Urothelium cell line (cell line): ENCODE data around the gene LRRC32.
A peak's percentile ranks its signal among the peaks of the same experiment; 100 is the strongest.

ENCODE experiments used
- DNase-seq: peaks from one replicate; pipeline ENCODE4 v3.0.0; 2011; ENCODE audit warnings: low spot score, mixed read lengths
- FAIRE-seq: peaks from 2 replicates; lab custom pipeline; 2011; peaks lifted over from hg19 to GRCh38; lab: Jason Lieb, UNC

Gene LRRC32

GRCh38 chr11:76699451-76700091 is 29.0 kb upstream of the LRRC32 start:
- FAIRE-seq, result no peak
- no peak for DNase-seq

DNA sequence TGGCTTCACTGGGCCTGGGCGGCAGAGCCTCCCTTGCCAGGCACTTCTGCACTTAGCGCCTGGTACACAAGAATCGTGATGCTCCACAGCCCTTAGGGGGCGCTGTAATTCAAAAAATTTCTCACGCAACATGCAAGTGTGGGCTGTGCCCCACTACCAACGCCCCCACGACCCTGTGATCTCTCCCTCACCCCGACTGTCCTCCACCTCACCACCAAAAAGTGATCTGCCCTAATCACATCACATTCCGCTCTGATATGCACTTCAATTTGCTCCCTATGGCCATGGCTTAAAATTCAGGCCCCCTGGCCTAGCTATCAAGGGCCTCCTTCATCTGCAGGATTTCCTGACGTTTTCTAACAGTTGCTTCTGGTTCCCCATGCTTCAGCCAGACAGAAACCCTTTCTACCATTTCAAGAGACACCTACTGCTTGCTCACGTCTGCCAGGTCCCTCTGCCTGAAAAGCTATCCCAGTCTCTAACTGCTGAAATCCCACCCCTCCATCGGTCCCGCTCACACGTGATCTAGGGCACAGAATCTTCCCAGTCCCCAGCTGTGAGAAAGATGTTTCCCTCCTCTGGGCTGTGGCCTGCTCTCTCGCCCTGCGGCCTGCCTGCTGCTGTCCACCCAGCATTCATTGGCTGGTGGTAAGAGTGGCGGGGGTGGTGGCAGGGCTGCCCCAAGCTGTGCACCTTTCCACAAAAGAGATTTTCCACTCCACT is 27.9 kb upstream of the LRRC32 start:
- FAIRE-seq (no peak), DNase-seq (no peak)

- DNase-seq (no peak), FAIRE-seq (no peak)
Measured at GRCh38 chr11:76696756-76697155, 26.2 kb upstream of the LRRC32 start.

DNA sequence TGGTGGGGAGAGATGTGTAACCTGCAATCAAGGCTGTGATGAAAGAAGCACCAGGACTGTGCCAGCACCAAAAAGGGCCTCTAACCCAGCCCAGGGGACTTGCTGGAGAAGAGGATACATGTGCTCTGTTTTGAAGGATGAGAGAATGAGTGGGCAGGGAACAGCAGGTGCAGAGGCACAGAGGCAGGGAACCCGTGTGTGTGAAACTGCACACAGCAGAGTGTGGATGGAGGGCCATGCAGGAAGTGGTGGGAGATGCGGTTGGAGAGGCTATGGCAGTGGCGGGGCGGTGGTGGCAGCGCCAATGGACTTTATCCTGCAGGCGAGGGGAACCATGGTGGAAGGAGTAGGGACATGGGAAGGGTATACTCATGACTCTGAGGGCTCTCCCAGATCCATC is 25.2 kb upstream of the LRRC32 start:
- no peak for DNase-seq
- FAIRE-seq, result no peak

DNA sequence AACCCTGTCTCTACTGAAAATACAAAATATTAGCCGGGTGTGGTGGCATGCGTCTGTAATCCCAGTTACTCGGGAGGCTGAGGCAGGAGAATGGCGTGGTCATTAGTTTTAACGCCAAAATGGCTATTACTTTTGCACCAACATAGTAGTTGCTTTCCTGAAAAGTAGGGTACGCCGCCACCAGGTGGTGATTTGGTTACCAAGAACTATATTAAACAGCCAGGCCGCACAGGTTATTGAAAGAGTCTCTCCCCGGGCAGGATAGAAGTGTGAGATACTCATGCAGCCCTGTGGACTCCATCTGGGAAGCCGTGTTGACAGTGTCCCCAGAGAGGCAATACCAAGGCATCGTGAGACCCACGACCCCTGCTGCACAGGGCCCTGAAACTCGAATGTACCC is 24.6 kb upstream of the LRRC32 start:
- no peak for FAIRE-seq
- no peak for DNase-seq

GRCh38 chr11:76694664-76695063 is 24.1 kb upstream of the LRRC32 start:
- DNase-seq (no peak), FAIRE-seq (no peak)

DNA sequence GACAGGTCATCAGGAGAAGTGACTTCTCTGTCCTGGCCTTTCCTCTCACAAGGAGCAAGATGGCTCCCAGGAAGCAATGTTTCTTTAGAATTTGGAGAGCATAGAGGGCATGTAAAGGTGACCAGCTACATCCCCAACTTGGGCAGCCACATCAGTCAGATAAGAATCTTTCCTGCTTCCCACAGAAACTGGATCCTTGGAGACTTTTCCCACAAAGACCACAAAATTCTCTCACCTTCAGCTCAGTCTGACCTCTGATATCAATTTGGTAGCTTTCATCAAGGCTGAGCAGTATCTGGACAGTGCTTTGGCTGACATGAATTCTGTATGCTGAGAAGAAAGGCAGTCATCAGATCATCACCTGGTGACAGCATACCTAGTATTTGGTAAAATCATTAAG is 23.3 kb upstream of the LRRC32 start:
- no peak for FAIRE-seq
- no peak for DNase-seq

GRCh38 chr11:76692956-76693355 is 22.4 kb upstream of the LRRC32 start:
- no peak for DNase-seq

GRCh38 chr11:76691655-76692054 is 21.1 kb upstream of the LRRC32 start:
- FAIRE-seq (no peak), DNase-seq (no peak)

More at GRCh38 chr11:76692956-76693355, 22.4 kb upstream of the LRRC32 start:
- FAIRE-seq, result peak; percentile 37

DNA sequence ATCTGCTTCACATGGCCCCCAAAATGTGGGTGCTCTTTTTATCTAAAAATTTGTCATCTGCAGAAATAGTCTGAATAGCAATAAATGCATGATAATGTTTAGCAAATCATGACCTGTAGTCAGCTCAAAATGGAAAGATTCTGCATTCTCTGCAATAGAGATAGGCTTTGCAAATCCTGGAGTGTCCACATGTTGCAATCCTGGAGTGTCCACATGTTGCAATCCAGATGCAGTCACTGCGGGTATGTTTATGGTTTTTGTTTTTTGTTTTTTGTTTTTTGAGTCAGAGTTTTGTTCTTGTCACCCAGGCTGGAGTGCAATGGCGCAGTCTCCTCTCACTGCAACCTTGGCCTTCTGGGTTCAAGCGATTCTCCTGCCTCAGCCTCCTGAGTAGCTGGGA is 20.2 kb upstream of the LRRC32 start:
- no peak for FAIRE-seq
- no peak for DNase-seq

DNA sequence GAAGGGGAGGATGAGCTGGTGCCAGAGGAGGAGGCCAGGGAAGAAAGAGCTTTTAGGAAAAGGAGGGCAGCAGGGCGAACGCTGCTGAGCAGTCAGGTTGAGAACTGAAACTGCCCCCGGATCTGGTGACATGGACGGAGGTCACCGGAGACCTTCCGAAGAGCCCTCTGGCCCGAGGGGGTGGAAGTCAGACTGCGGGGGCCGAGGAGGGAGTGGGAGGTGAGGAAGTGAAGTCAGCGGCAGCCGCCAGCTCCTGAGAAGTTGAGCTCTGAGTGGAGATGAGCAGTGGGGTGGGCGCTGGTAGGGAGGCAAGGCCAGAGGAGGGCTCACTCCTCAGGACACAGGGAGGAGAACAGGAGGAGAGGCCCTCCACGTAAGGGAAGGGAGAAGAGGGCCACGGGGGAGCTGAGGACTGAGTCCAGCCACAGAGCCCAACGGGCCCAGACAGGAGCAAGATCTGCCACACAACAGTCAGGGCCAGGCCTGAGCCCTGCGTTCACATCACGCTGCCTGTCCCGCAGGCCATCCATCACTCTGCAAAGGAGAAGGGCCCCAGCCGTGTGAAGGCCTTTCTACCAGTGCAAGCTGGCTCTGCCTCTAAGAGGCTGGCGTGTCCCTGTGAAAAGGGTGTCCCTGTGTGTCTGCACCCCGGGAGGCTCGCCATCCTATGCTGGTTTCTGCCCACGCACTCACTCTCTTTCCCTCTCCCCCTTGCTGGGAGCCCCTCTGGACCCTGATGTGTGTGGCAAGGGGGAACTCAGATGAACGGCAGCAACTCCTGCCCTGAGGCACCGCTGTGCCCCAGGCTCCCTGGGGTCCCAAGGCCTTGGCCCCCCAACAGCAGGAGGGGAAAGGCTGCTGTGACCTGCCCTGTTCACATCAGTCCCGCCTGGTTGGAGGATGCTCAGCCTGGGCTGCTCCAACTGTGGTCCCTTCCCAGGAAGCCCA is 19.0 kb upstream of the LRRC32 start:
- DNase-seq, result no peak
- FAIRE-seq, result no peak

GRCh38 chr11:76688146-76688545 is 17.6 kb upstream of the LRRC32 start:
- DNase-seq, result no peak
- no peak for FAIRE-seq

DNA sequence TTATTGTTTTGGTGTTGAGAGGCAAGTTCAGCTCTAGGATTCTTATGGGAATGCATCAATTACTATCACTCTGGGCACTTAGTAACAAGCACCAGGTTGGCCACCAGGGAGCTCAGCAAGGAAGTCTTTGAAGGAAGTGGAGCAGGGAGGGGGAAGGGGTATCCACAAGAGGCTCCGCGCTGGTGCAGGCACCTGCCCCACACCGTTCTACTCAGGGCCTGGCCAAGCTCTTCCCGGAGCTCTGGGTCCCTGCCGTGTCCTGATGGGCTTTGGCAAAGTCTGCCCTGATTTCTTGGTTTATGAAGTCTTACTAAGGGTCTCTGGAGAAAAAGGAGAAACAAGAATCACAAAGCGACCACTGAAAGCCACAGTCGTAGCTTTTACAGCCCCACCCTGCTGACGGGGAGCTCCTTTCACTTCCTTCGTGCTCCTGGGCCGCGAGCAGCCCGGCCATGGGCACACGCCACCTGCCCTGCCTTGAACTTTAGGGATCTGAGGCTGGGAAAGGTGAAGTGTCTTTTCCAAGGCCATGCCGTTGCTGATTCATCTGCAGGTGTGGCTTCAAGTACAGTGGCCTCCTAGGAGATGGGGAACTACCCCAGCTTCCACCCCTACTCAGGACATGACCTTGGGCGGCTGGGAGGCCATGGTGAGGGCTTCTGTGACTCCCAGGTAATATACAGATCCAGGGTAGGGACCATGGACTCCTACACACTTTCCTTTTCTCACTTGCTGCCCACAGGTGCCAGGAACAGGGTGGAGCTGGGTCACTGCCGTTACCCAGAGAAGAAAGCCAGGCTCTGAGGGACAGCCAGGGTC is 15.9 kb upstream of the LRRC32 start:
- no peak for DNase-seq
- FAIRE-seq, result no peak

- DNase-seq, result no peak
- no peak for FAIRE-seq
Measured at GRCh38 chr11:76685831-76686230, 15.3 kb upstream of the LRRC32 start.

GRCh38 chr11:76685237-76685636 is 14.7 kb upstream of the LRRC32 start:
- FAIRE-seq (peak; percentile 72), DNase-seq (no peak)

GRCh38 chr11:76684516-76684915 is 14.0 kb upstream of the LRRC32 start:
- FAIRE-seq (no peak), DNase-seq (no peak)

DNA sequence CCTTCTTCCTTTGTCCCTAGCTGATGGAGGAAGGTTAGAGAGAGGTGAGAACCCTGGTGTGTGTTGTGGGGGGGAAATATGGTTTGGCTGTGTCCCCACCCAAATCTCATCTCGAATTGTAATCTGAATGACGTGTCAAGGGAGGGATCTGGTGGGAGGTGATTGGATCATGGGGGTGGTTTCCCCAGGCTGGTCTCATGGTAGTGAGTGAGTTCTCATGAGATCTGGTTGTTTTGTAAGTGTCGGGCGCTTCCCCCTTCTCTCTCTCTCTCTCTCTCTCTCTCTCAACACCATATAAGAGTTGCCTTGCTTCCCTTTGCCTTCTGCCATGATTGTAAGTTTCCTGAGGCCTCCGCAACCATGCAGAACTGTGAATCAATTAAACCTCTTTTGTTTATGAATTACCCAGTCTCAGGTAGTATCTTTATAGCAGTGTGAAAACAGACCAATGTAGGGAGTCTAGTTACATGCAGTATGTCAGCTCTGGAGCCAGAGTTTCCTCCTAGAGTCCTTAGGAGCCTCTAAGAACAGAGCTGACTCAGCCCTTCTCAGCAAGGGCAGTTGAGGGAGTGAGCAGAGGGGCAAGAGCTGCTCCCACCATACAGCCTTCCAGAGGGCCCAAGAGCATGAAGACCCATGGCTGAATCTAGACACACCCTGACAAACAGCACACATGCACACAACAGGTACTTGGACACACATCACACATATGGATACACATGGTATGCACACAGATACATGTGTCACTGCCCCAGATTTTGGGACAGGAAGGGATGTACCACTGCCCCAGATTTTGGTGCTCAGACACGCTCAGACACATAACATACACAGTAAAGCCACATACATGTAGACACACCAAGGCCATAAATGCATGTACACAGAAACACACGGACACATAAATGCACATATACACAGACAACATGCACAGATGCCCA is 12.9 kb upstream of the LRRC32 start:
- DNase-seq, result no peak
- peak; percentile 88 for FAIRE-seq

- DNase-seq (no peak), FAIRE-seq (no peak)
Measured at GRCh38 chr11:76682684-76683083, 12.1 kb upstream of the LRRC32 start.

DNA sequence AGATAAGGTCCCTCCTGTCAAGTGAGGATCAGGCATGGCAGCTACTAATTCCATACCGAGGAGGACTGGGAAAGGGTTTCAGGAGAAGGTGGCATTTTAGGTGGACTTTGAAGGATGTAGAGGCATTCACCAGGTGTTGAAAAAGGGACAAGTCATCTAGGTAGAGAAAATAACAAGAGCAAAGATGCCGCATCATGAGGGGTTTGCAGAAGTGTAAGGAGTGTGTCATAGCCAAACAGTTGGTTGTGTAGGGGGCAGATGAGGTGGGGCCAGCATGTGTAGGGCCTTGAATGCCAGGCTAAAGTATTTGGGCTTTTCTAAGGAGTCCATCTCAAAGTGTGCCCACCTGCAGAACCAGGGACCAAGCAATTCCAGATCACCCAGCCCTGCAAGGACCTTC is 11.6 kb upstream of the LRRC32 start:
- DNase-seq, result no peak
- no peak for FAIRE-seq
